ENCODE data around the gene ZNF181. TPM values are rescaled to one million over a fixed set of nuclear protein-coding genes. Genes with fewer than 3 reads are reported as not detected.

The ZNF181 gene
- total RNA-seq, 1 experiment from 2014 or later: 17.2 TPM

GRCh38 chr19:34734537-34735103 lies 577 bp downstream of the ZNF181 start:
- H3K9ac ChIP-seq (ENCODE audit: low read length): peak overlapping the region; percentile 93
- ATAC-seq: no peak
- H3K79me2 ChIP-seq (ENCODE audit: low read length): peaks cover 17% of the 10 kb centered on the region
- intact Hi-C loops (cut with micrococcal nuclease): no loop called here
- TSS peak; percentile 61 for BruUV-seq (replicated peaks)
- peak overlapping the region; percentile 88 for H3K4me3 ChIP-seq (ENCODE audit: low read length)
- H3K4me2 ChIP-seq (ENCODE audit: low read length): peak overlapping the region; percentile 95
- H2AFZ ChIP-seq (ENCODE audit: low read length): peak overlapping the region; percentile 90
- TF ChIP-seq EZH2 (IDR thresholded peaks at IDR 0.05; ENCODE audit: low read length, unreplicated experiment): no peak
- no peak for TF ChIP-seq CTCF (conservative IDR thresholded peaks at IDR 0.05; ENCODE audit: low read depth, low read length)
- no peaks in the 10 kb centered on the region for H3K9me2 ChIP-seq (replicated peaks; ENCODE audit: low read length)
- H3F3A ChIP-seq (ENCODE audit: low read length, unreplicated experiment): no peaks in the 10 kb centered on the region
- peak; percentile 66 for DNase-seq
- H3K27me3 ChIP-seq (ENCODE audit: low read length): no peaks in the 10 kb centered on the region
- peaks cover 19% of the 10 kb centered on the region for H3K36me3 ChIP-seq (ENCODE audit: low read depth, low read length)
- POLR2A ChIA-PET (ENCODE audit: unreplicated experiment): no interaction called here
- no peaks in the 10 kb centered on the region for H4K20me1 ChIP-seq (ENCODE audit: low read length)
- no peaks in the 10 kb centered on the region for H3K4me1 ChIP-seq (ENCODE audit: insufficient read depth, low read length)
- H3K9me3 ChIP-seq (ENCODE audit: low read length): no peaks in the 10 kb centered on the region; the same call in 1 of the 2 replicates
- H3K27ac ChIP-seq (ENCODE audit: low read length): peak overlapping the region; percentile 74
- CTCF ChIA-PET: no interaction called here

GRCh38 chr19:34744896-34745690 lies 11.1 kb downstream of the ZNF181 start:
- no peaks in the 10 kb centered on the region for H3F3A ChIP-seq (ENCODE audit: low read length, unreplicated experiment)

More at GRCh38 chr19:34744896-34745690, 11.1 kb downstream of the ZNF181 start:
- POLR2A ChIA-PET (ENCODE audit: unreplicated experiment): no interaction called here
- Histone ChIP-seq H3K9me3 (ENCODE audit: low read length) (peaks cover 9% of the 10 kb centered on the region; the same call in 1 of the 2 replicates), H3K9me2 (replicated peaks; ENCODE audit: low read length) (no peaks in the 10 kb centered on the region), H3K27ac (ENCODE audit: low read length) (no peak overlapping the region), H3K79me2 (ENCODE audit: low read length) (no peaks in the 10 kb centered on the region), H3K4me1 (ENCODE audit: insufficient read depth, low read length) (no peaks in the 10 kb centered on the region), H3K27me3 (ENCODE audit: low read length) (no peaks in the 10 kb centered on the region), H2AFZ (ENCODE audit: low read length) (no peak overlapping the region), H3K36me3 (ENCODE audit: low read depth, low read length) (peaks cover 7% of the 10 kb centered on the region), H3K4me2 (ENCODE audit: low read length) (no peak overlapping the region), H4K20me1 (ENCODE audit: low read length) (no peaks in the 10 kb centered on the region), H3K9ac (ENCODE audit: low read length) (no peak overlapping the region), H3K4me3 (ENCODE audit: low read length) (no peak overlapping the region)
- no peak for ATAC-seq
- TF ChIP-seq EZH2phosphoT487 (IDR thresholded peaks at IDR 0.05; ENCODE audit: borderline replicate concordance, low read length) (no peak), CTCF (conservative IDR thresholded peaks at IDR 0.05; ENCODE audit: low read depth, low read length) (no peak), EZH2 (IDR thresholded peaks at IDR 0.05; ENCODE audit: low read length, unreplicated experiment) (no peak)
- DNase-seq: no peak
- intact Hi-C loops (cut with micrococcal nuclease): no loop called here
- BruUV-seq (replicated peaks): no TSS peak
- CTCF ChIA-PET: no interaction called here

Data from PC-3 (cell line).